Memory B cell (primary cell): ENCODE data around the gene SRGAP2B.
"Not testable (repeated sequence)": the region's sequence is repeated elsewhere in the genome, so short reads cannot be mapped to it uniquely, and the experiment has no call there.

ENCODE experiments used
- ATAC-seq: fragments of 150-1000 bp; cut with Tn5 transposase; 2 replicates; pipeline ENCODE4 v1.10.0; 2021; ENCODE audit warnings: low read depth, mild to moderate bottlenecking, moderate library complexity
- DNase-seq, 2 donors: peaks; one replicate each; pipeline ENCODE4 v3.0.0; 2022; ENCODE audit warnings: low spot score in 2 of 2
- H3K27ac Mint-ChIP-seq: one replicate; pipeline ENCODE4 v1.8.0; 2022; ENCODE audit warnings: mild to moderate bottlenecking, moderate library complexity, mixed read lengths
- H3K27me3 Mint-ChIP-seq: one replicate; pipeline ENCODE4 v1.8.0; 2022; ENCODE audit warnings: mixed read lengths
- H3K36me3 Mint-ChIP-seq: one replicate; pipeline ENCODE4 v1.8.0; 2022; ENCODE audit warnings: mild to moderate bottlenecking, mixed read lengths
- H3K4me1 Mint-ChIP-seq: one replicate; pipeline ENCODE4 v1.8.0; 2022; ENCODE audit warnings: mixed read lengths
- H3K4me3 Mint-ChIP-seq: one replicate; pipeline ENCODE4 v1.8.0; 2022; ENCODE audit warnings: mild to moderate bottlenecking, moderate library complexity, mixed read lengths
- H3K9me3 Mint-ChIP-seq: one replicate; pipeline ENCODE4 v1.8.0; 2022; ENCODE audit warnings: mixed read lengths

SRGAP2B gene

GRCh38 chr1:145095284-145096057 is at the start of gene SRGAP2B, which contains the start of gene FAM72D:
SRGAP2B (minus strand) TSS chr1:145095328; CDS start chr1:145092901, 2,427 bp downstream.
FAM72D (plus strand) TSS chr1:145095974; CDS start chr1:145096848, 874 bp downstream.
- H3K4me1 Mint-ChIP-seq, H3K27me3 Mint-ChIP-seq, DNase-seq, H3K36me3 Mint-ChIP-seq, H3K9me3 Mint-ChIP-seq, H3K27ac Mint-ChIP-seq: not testable (repeated sequence)
- ATAC-seq = peak; percentile 75
- peak within 1 kb of the TSS; percentile 58 for H3K4me3 Mint-ChIP-seq

DNA sequence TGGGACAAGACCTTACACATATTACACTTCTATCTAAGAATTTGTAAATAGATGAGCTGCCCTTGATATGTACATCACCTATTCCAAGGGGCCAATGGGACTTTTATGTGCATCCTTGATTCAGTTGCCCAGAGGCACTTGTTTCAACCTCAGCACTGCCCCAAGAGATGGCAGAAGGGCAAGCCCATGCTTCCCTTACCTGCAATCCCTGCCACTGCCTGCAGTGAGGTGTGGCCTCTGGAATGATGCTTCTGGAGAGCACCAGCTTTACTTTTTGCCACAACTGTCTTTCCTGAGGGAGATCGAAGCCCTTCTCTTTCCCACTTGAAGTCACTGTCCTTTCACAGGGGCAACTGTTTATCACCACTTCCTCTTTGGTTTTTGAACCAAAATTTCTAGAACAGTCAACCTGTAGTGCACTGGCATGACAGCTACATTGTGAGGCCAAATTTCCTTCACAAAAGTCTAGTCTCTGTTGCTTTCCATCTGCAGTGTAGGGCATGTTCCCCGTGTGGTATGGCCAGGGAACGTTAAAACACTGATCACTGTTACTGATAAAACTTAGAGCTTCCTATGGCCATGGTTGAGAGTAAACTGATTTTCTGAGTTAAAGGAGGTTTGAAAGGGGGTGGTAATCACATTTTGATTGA is 49.3 kb upstream of the SRGAP2B start:
- not testable (repeated sequence) for H3K4me3 Mint-ChIP-seq, ATAC-seq, H3K27ac Mint-ChIP-seq, H3K4me1 Mint-ChIP-seq, H3K36me3 Mint-ChIP-seq, H3K27me3 Mint-ChIP-seq, DNase-seq, H3K9me3 Mint-ChIP-seq

GRCh38 chr1:145140549-145140948 is 45.4 kb upstream of the SRGAP2B start:
- not testable (repeated sequence) for DNase-seq, H3K9me3 Mint-ChIP-seq, H3K36me3 Mint-ChIP-seq, H3K27ac Mint-ChIP-seq, ATAC-seq, H3K4me1 Mint-ChIP-seq, H3K27me3 Mint-ChIP-seq, H3K4me3 Mint-ChIP-seq

DNA sequence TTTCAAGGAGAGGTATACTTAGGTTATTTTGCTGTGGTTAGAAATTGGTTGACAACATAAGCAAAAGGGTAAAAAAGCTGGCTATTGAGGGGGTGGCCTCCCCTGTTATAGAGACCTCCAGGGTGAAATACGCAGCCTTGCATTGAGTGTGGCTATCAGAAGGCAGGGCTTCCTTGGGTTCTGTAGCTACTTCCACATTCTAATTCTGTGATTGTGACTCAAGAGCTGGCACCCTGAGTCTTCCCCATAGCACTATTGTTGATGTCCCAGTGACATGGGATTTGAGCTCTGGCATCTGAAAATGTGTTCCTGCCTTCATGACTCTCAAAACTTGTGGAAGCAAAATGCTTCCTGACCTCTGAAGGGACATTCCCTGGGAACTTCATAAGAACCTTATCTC is 39.3 kb upstream of the SRGAP2B start:
- not testable (repeated sequence) for H3K9me3 Mint-ChIP-seq, H3K4me3 Mint-ChIP-seq, H3K27me3 Mint-ChIP-seq, H3K36me3 Mint-ChIP-seq, ATAC-seq, DNase-seq, H3K4me1 Mint-ChIP-seq, H3K27ac Mint-ChIP-seq

DNA sequence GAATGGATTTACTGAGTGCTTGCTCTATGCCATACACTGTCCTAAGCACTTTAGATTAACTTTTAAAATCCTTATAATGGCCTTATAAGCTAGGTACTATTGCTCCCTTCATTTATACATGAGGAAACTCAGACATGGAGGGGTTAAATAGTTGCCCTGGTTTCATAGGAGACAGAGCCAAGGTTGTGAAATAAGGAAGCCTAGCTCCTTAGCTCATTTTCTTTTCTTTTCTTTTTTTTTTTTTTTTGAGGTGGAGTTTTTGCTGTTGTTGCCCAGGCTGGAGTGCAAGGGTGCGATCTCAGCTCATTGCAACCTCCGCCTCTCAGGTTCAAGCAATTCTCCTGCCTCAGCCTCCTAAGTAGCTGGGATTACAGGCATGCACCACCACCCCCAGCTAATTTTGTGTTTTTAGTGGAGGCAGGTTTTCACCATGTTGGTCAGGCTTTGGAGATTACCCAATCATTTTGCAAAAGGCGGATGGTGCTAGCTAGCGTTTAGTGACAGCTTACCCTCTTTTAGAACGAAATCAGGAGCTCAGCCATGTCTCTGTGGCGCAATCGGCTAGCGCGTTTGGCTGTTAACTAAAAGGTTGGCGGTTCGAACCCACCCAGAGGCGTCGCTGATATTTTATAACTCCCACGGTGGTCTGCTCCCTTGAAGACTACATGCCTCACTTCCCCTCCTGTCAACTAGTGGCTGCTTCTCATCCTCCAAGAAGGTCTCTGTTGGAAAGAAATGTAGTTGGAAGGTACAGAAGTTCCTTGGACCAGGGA is 33.8 kb upstream of the SRGAP2B start:
- H3K4me1 Mint-ChIP-seq, H3K9me3 Mint-ChIP-seq, H3K36me3 Mint-ChIP-seq, DNase-seq, H3K4me3 Mint-ChIP-seq, H3K27me3 Mint-ChIP-seq, H3K27ac Mint-ChIP-seq, ATAC-seq: not testable (repeated sequence)

DNA sequence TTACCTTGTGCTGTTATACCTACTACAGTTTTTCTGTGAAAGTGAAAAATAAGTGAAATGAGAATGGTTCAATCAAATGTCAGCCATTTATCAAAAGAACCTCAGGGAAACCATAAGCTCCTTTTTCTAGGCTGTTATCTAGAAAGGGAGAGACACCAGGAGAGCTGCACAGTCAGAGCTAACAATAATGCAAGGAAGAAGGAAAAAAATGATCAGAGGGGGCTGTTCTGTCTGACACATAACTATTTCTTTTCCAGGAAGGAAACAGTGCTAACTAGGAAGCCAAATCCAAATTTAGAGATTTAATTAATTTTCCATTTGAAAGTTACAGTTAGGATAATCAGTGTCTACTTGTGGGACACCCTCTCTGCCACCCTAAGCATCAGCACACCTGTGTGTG is 32.0 kb upstream of the SRGAP2B start:
- not testable (repeated sequence) for DNase-seq, H3K27me3 Mint-ChIP-seq, H3K9me3 Mint-ChIP-seq, H3K36me3 Mint-ChIP-seq, H3K4me3 Mint-ChIP-seq, H3K4me1 Mint-ChIP-seq, ATAC-seq, H3K27ac Mint-ChIP-seq

DNA sequence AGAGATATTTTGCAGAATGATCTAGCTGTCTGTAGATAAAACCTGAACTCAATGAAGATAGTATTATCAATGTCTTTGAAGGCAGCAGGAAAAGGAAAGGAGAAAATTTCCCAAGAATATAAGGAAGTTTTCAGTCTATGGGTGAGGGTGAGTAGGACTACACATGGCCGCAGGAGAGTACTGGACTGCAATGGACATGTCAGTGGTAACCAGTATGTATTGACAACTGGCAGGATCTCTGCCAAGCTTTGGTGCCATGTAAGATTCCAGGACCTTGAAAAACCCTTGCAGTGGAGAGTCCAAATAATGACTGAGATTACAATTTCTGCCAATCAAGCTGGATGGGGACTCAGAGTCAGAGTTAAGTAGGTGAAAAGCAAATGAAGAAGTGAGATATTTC is 30.0 kb upstream of the SRGAP2B start:
- H3K27ac Mint-ChIP-seq, ATAC-seq, H3K4me1 Mint-ChIP-seq, H3K9me3 Mint-ChIP-seq, DNase-seq, H3K27me3 Mint-ChIP-seq, H3K36me3 Mint-ChIP-seq, H3K4me3 Mint-ChIP-seq: not testable (repeated sequence)

DNA sequence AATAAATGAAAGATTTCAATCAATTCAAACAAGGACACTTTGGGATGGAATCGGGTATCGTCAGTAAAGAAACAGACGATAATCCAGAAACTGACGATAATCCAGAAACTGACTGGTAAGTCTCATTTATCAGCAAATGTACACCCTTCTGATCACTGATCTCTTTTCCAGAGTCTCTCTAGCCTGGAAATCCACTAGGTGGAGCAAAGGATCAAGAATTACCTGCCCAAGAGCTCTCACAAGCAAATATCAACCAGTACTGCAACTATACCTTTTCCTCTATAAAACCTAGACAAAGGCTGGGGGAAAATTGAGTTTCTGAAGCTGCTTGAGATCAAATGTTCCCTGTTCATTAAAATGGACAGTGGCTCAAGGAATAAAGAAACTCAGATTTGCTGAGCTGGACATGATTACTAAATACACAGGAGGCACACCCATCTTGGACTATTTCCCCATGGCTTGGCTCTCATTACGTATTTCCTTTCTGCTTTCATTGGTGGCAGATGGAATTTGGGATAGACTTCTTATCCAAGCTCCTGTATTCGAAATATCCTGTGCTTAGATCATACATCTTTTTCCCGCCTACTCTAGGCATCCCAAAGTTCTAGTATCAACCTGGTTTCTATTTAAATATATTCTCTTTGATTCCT is 29.0 kb upstream of the SRGAP2B start:
- not testable (repeated sequence) for H3K36me3 Mint-ChIP-seq, H3K9me3 Mint-ChIP-seq, ATAC-seq, H3K27ac Mint-ChIP-seq, H3K4me3 Mint-ChIP-seq, H3K27me3 Mint-ChIP-seq, H3K4me1 Mint-ChIP-seq, DNase-seq

DNA sequence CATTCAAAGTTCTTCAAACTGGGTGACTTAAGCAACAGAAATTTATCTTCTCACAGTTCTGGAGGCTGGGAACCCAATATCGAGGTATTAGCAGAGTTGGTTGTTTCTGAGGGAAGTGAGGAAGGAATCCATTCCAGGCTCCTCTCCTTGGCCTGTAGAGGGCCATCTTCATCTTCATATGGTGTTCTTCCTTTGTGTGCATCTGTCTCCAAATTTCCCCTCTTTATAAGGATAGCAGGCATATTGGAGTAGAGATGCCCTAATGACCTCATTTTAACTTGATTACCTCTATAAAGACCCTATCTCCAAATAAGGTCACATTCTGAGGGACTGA is 27.9 kb upstream of the SRGAP2B start:
- H3K4me1 Mint-ChIP-seq, H3K27me3 Mint-ChIP-seq, H3K27ac Mint-ChIP-seq, H3K9me3 Mint-ChIP-seq, DNase-seq, H3K4me3 Mint-ChIP-seq, ATAC-seq, H3K36me3 Mint-ChIP-seq: not testable (repeated sequence)

DNA sequence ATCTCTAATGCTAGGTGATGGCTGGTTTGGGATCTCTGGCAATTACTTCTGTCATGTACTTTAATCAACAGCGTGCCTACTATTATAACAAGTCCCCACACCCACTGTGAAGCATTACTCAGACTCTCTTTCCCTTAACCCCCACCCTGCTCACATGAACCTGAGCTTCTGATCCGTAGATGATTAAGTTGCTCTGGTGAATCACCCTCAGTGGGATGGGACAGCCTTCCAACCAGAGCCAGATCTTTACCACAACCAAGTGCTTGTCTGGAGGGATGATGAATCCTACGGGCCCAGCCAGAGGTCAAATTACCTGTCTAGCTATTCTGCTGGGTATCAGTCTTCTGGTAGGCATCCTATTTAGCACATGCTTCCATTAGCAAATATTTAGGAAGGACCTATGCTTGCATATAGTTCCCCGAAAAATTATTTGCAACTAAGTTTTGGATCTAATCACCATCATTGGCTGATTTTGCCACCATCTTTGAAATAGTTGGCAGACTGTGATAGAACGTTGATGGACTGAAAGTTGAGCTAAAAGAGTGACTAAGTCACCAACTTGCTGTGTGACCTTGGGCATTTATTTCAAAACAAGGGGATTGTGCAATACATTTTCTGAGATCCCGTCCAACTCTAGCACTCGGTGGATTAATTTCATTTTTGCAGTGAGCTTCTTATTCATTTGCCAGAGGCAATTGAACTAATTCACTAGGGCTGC is 27.4 kb upstream of the SRGAP2B start:
- not testable (repeated sequence) for H3K4me3 Mint-ChIP-seq, H3K9me3 Mint-ChIP-seq, H3K4me1 Mint-ChIP-seq, ATAC-seq, H3K27ac Mint-ChIP-seq, DNase-seq, H3K27me3 Mint-ChIP-seq, H3K36me3 Mint-ChIP-seq

DNA sequence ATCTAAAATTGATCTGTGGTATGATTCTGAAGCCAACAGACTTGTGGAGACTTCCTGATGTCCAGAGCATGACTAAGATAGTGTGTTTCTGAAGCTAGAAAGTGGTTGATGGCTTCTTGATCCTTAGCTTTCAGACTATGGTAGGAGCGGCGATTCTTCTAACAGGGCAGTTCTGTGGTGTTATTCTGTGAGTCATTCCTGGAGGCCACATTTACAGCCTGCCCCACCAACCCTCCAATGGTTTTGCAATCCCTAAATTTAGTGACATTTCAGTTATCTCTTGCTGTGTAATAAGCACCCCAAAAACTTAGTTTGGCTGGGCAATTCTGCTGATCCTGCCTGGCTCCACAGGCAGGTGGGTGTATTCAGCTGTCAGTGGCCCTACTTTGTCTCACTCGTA is 24.7 kb upstream of the SRGAP2B start:
- H3K27ac Mint-ChIP-seq, H3K4me3 Mint-ChIP-seq, H3K36me3 Mint-ChIP-seq, H3K27me3 Mint-ChIP-seq, H3K4me1 Mint-ChIP-seq, DNase-seq, ATAC-seq, H3K9me3 Mint-ChIP-seq: not testable (repeated sequence)

DNA sequence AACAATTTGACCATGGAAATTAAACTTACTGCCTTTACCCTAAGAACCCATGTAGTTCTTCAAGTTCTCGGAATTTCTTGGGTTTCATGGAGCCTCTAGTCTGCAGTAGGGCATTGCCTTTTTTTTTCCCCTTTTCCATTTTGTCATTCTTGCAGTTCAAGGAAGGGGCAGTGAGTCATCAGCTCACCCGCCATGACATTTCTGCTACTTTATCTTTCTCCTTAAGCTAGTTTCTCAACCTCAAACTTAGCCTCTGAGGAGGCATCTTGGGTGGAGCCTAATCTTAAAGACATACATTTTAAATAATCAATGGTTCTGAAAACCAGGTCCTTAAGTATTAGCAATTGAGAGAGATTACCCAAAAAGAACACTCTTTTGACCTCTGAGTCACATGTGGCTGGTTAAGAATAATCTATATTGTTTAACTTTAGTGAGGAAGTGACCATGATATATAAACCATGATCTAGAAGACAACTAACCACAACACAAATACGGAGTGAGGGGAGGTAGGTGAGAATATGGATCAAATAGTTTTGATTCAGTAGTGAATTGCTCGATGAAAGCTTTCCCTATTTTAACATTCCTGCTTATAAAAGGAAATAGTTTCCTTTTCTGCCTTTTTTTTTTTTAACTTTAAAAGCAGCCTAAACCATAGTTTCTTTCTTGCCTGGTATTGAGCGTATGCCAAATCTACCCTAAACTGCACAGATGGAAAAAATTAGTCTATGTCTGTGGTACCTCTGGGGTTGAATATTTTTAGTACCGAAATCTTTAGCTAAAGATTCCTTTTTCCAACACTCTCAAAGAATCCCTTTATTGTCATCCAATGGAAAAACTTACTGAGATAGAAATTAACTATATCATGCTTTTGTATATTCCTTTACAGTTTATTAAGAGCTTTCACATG is 20.7 kb upstream of the SRGAP2B start:
- not testable (repeated sequence) for H3K9me3 Mint-ChIP-seq, H3K27me3 Mint-ChIP-seq, H3K4me3 Mint-ChIP-seq, H3K4me1 Mint-ChIP-seq, DNase-seq, H3K36me3 Mint-ChIP-seq, H3K27ac Mint-ChIP-seq, ATAC-seq

- H3K36me3 Mint-ChIP-seq, ATAC-seq, DNase-seq: not testable (repeated sequence)
Measured at GRCh38 chr1:145114560-145115057, 19.5 kb upstream of the SRGAP2B start.

More at GRCh38 chr1:145114560-145115057, 19.5 kb upstream of the SRGAP2B start:
- H3K9me3 Mint-ChIP-seq, H3K4me1 Mint-ChIP-seq, H3K27ac Mint-ChIP-seq, H3K4me3 Mint-ChIP-seq, H3K27me3 Mint-ChIP-seq: not testable (repeated sequence)
